Lower leg skin (tissue), 3 donors: Measurements from ENCODE around the gene SLC41A2.

Experiments used
- POLR2A ChIP-seq, 2 donors: fragments of 450-650 bp; IDR thresholded peaks; one replicate each; pipeline ENCODE4 v1.6.1; 2016 to 2017; ENCODE audit warnings: antibody characterized with exemption in 2 of 2, mild to moderate bottlenecking in 1 of 2, moderate library complexity in 1 of 2
- TF ChIP-seq, protein P1 (sequence below), 3 donors: fragments of 450-650 bp; IDR thresholded peaks; one replicate each; pipeline ENCODE4 v1.5.1; 2016; ENCODE audit warnings: antibody characterized with exemption in 3 of 3, mild to moderate bottlenecking in 3 of 3, moderate library complexity in 2 of 3

DNA sequence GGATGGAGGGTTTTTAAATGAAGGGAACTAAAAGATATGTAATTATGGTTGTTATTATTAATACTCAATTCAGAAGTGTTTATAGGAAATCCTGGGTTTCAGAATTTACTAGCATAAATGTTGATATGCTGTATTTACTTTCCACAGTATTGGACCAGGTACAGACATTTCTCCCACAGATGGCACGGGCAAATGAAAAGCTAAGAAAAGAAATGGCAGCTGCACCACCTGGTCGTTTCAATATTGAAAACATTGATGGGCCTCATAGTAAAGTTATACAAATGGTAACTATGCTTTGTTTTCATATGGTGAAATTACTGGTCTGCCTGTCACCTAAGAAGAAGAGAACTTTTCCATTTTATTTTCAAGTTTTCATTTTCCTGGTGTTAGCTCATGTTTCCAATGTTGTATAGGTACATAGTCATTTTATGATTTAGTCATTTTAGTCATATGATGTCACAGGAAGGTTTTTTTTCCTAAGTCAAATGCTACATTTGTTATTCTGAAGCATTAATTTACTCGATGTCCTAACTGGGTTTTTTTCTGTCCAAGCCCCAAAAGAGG lies 33.6 kb upstream of the SLC41A2 start:
- TF ChIP-seq, protein P1, sequence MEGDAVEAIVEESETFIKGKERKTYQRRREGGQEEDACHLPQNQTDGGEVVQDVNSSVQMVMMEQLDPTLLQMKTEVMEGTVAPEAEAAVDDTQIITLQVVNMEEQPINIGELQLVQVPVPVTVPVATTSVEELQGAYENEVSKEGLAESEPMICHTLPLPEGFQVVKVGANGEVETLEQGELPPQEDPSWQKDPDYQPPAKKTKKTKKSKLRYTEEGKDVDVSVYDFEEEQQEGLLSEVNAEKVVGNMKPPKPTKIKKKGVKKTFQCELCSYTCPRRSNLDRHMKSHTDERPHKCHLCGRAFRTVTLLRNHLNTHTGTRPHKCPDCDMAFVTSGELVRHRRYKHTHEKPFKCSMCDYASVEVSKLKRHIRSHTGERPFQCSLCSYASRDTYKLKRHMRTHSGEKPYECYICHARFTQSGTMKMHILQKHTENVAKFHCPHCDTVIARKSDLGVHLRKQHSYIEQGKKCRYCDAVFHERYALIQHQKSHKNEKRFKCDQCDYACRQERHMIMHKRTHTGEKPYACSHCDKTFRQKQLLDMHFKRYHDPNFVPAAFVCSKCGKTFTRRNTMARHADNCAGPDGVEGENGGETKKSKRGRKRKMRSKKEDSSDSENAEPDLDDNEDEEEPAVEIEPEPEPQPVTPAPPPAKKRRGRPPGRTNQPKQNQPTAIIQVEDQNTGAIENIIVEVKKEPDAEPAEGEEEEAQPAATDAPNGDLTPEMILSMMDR (IDR thresholded peaks at IDR 0.05): no peak
- TF ChIP-seq POLR2A (IDR thresholded peaks at IDR 0.05): no peak
